OCI-LY1 (cell line): ENCODE measurements around the gene MIB2.

Experiments used
- CTCF ChIP-seq: fragments of 200-600 bp; sonication (generic), shearing (Covaris generic); IDR thresholded peaks from 2 replicates; pipeline ENCODE4 v1.5.1; 2017; ENCODE audit warnings: mild to moderate bottlenecking, antibody characterized with exemption, low read length, moderate library complexity, mixed read lengths
- EZH2 ChIP-seq: fragments of 200-600 bp; sonication (generic), shearing (Covaris generic); IDR thresholded peaks from 2 replicates; pipeline ENCODE4 v1.8.0; 2017; ENCODE audit warnings: borderline replicate concordance, mixed run types, mild to moderate bottlenecking, antibody characterized with exemption, low read length, moderate library complexity, mixed read lengths

- TF ChIP-seq CTCF (no peak), EZH2 (no peak)
These were observed 11.5 kb upstream of the MIB2 start for GRCh38 chr1:1603671-1604373.
